ENCODE measurements around the gene RNPEP.

DNA sequence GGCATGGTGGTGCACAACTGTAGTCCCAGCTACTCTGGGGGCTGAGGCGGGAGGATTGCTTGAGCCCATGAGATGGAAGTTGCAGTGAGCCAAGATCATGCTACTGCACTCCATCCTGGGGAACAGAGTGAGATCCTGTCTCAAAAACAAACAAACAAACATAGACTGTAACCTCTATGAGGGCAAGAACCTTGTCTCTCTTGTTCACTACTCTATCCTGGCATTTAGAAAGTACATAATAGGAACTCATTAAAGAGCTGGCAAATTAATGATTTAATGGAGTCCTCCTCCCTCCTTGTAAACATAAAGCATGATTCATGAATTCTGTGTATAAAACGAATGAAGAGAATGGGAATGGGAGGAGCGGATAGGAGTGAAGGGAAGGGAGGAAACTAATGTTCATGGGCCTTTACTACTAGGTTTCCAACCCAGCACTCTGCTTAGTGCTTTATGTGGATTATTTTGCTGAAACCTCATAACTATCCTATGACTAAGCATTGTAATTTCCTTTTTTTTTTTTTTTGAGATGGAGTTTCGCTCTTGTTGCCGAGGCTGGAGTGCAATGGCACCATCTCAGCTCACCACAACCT is 44.7 kb upstream of the RNPEP start:
- TF ChIP-seq, protein P1, sequence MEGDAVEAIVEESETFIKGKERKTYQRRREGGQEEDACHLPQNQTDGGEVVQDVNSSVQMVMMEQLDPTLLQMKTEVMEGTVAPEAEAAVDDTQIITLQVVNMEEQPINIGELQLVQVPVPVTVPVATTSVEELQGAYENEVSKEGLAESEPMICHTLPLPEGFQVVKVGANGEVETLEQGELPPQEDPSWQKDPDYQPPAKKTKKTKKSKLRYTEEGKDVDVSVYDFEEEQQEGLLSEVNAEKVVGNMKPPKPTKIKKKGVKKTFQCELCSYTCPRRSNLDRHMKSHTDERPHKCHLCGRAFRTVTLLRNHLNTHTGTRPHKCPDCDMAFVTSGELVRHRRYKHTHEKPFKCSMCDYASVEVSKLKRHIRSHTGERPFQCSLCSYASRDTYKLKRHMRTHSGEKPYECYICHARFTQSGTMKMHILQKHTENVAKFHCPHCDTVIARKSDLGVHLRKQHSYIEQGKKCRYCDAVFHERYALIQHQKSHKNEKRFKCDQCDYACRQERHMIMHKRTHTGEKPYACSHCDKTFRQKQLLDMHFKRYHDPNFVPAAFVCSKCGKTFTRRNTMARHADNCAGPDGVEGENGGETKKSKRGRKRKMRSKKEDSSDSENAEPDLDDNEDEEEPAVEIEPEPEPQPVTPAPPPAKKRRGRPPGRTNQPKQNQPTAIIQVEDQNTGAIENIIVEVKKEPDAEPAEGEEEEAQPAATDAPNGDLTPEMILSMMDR (IDR thresholded peaks at IDR 0.05), result no peak
- no peak for TF ChIP-seq POLR2A (IDR thresholded peaks at IDR 0.05)
